HepG2 (cell line): ENCODE data around the gene EIF2S2.

Experiments used
- BCL6 ChIP-seq: IDR thresholded peaks from 2 replicates; pipeline ENCODE4 v1.6.1; 2016; ENCODE audit warnings: missing genetic modification reagents, missing compliant biosample characterization
- ELF4 ChIP-seq: sonication (generic); formaldehyde crosslinking; IDR thresholded peaks from 2 replicates; pipeline ENCODE4 v1.5.0; 2020; ENCODE audit warnings: missing genetic modification reagents, mild to moderate bottlenecking, moderate library complexity, borderline replicate concordance
- FOXJ3 ChIP-seq: sonication (generic); formaldehyde crosslinking; IDR thresholded peaks from 2 replicates; pipeline ENCODE4 v1.4.0; 2020; ENCODE audit warnings: missing genetic modification reagents, mild to moderate bottlenecking, borderline replicate concordance
- HNF4A ChIP-seq: sonication (generic); formaldehyde crosslinking; IDR thresholded peaks from 2 replicates; pipeline ENCODE4 v1.4.0; 2020; ENCODE audit warnings: missing genetic modification reagents
- KLF16 ChIP-seq, 2 experiments: sonication (generic) in 1 of 2; formaldehyde crosslinking in 1 of 2; IDR thresholded peaks; 2 replicates each; pipeline versions ENCODE4 v1.6.1 to v1.8.0; 2016 to 2023; ENCODE audit warnings: missing genetic modification reagents in 2 of 2, missing compliant biosample characterization in 1 of 2
- RBM39 ChIP-seq: fragments of 200-400 bp; formaldehyde crosslinking; IDR thresholded peaks from one replicate; pipeline ENCODE4 v1.6.1; 2018; ENCODE audit warnings: antibody characterized with exemption, mild to moderate bottlenecking, low read depth, low read length; ENCODE audit not compliant: poor library complexity, severe bottlenecking
- RERE ChIP-seq: IDR thresholded peaks from 2 replicates; pipeline ENCODE4 v1.6.1; 2016; ENCODE audit warnings: low read depth, missing genetic modification reagents, missing compliant biosample characterization
- ZBTB10 ChIP-seq: sonication (generic); formaldehyde crosslinking; IDR thresholded peaks from 2 replicates; pipeline ENCODE4 v1.4.0; 2020; ENCODE audit warnings: missing genetic modification reagents, borderline replicate concordance
- ZFP37 ChIP-seq: sonication (generic); formaldehyde crosslinking; IDR thresholded peaks from 2 replicates; pipeline ENCODE4 v1.4.0; 2020; ENCODE audit warnings: missing genetic modification reagents, borderline replicate concordance
- ZNF253 ChIP-seq: sonication (generic); formaldehyde crosslinking; IDR thresholded peaks from 2 replicates; pipeline ENCODE4 v1.8.0; 2022; ENCODE audit warnings: mild to moderate bottlenecking, missing genetic modification reagents, borderline replicate concordance
- ZNF280B ChIP-seq: sonication (generic); formaldehyde crosslinking; IDR thresholded peaks from 2 replicates; pipeline ENCODE4 v1.5.0; 2020; ENCODE audit warnings: missing genetic modification reagents, mild to moderate bottlenecking, borderline replicate concordance
- ZNF569 ChIP-seq: sonication (generic); formaldehyde crosslinking; IDR thresholded peaks from 2 replicates; pipeline ENCODE4 v1.5.0; 2020; ENCODE audit warnings: mild to moderate bottlenecking, missing genetic modification reagents, moderate library complexity, borderline replicate concordance
- TF ChIP-seq, protein P1 (sequence below): sonication (generic); formaldehyde crosslinking; IDR thresholded peaks from 2 replicates; pipeline ENCODE4 v1.5.0; 2020; ENCODE audit warnings: mild to moderate bottlenecking, missing genetic modification reagents, moderate library complexity

DNA sequence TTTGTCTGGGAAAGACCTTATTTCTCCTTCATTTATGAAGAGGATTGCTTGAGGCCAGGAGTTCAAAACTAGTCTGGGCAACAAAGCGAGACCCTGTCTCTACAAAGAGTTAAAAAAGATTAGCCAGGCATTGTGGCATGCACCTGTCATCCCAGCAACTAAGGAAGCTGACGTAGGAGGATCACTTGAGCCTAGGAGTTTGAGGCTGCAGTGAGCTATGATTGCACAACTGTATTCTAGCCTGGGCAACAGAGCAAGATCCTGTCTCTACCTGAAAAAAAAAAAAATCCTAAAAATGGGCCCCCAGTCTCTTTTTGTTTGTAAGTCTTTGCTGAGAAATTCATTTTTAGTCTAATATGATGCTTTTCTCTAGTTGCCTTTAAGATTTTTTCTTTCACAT is 29.2 kb upstream of the EIF2S2 start:
- no peak for TF ChIP-seq RBM39
- TF ChIP-seq ZNF253 (CRISPR knock-in tag): no peak
- TF ChIP-seq ZBTB10 (CRISPR knock-in tag): no peak
- TF ChIP-seq HNF4A (CRISPR knock-in tag): no peak
- TF ChIP-seq FOXJ3 (CRISPR knock-in tag): no peak
- TF ChIP-seq ZFP37: no peak
- TF ChIP-seq KLF16 (CRISPR knock-in tag; IDR thresholded peaks at IDR 0.05): no peak
- TF ChIP-seq, protein P1, sequence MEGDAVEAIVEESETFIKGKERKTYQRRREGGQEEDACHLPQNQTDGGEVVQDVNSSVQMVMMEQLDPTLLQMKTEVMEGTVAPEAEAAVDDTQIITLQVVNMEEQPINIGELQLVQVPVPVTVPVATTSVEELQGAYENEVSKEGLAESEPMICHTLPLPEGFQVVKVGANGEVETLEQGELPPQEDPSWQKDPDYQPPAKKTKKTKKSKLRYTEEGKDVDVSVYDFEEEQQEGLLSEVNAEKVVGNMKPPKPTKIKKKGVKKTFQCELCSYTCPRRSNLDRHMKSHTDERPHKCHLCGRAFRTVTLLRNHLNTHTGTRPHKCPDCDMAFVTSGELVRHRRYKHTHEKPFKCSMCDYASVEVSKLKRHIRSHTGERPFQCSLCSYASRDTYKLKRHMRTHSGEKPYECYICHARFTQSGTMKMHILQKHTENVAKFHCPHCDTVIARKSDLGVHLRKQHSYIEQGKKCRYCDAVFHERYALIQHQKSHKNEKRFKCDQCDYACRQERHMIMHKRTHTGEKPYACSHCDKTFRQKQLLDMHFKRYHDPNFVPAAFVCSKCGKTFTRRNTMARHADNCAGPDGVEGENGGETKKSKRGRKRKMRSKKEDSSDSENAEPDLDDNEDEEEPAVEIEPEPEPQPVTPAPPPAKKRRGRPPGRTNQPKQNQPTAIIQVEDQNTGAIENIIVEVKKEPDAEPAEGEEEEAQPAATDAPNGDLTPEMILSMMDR (CRISPR knock-in tag): no peak
- TF ChIP-seq RERE (CRISPR knock-in tag): no peak
- no peak for TF ChIP-seq ZNF280B (CRISPR knock-in tag)
- TF ChIP-seq ELF4 (CRISPR knock-in tag): no peak
- no peak for TF ChIP-seq BCL6 (CRISPR knock-in tag)
- TF ChIP-seq ZNF569: no peak
